HG03060 (cell line): ENCODE measurements around the gene ASPSCR1.

Source experiments
- ATAC-seq: cut with Tn5 transposase; IDR thresholded peaks from one replicate; pipeline ENCODE4 v1.9.1; 2021; ENCODE audit warnings: low read depth, moderate number of reproducible peaks; ENCODE audit not compliant: unreplicated experiment

The ASPSCR1 gene

GRCh38 chr17:82010575-82011525, 33.4 kb downstream of the ASPSCR1 start:
- no peak for ATAC-seq

GRCh38 chr17:82011617-82012187, 34.3 kb downstream of the ASPSCR1 start:
- no peak for ATAC-seq

- ATAC-seq: no peak
These were observed 34.8 kb downstream of the ASPSCR1 start for GRCh38 chr17:82012261-82012639.

- no peak for ATAC-seq
These were observed 35.3 kb downstream of the ASPSCR1 start for GRCh38 chr17:82012640-82013295.

GRCh38 chr17:82013341-82013740, 35.9 kb downstream of the ASPSCR1 start:
- no peak for ATAC-seq

GRCh38 chr17:82013772-82014321, 36.4 kb downstream of the ASPSCR1 start:
- no peak for ATAC-seq

- ATAC-seq: no peak
These were observed 37.0 kb downstream of the ASPSCR1 start for GRCh38 chr17:82014432-82014831.

- ATAC-seq: no peak
These were observed 37.5 kb downstream of the ASPSCR1 start for GRCh38 chr17:82014971-82015310.

GRCh38 chr17:82015311-82015971, 38.0 kb downstream of the ASPSCR1 start:
- ATAC-seq: no peak

- ATAC-seq: no peak
These were observed 38.8 kb downstream of the ASPSCR1 start for GRCh38 chr17:82016061-82016874.

- no peak for ATAC-seq
These were observed 39.5 kb downstream of the ASPSCR1 start for GRCh38 chr17:82016875-82017459.

- ATAC-seq: no peak
These were observed 40.3 kb downstream of the ASPSCR1 start for GRCh38 chr17:82017612-82018151.

GRCh38 chr17:82018152-82018988, 40.9 kb downstream of the ASPSCR1 start:
- ATAC-seq: no peak

GRCh38 chr17:82018989-82019689, 41.7 kb downstream of the ASPSCR1 start:
- ATAC-seq: no peak

GRCh38 chr17:82019690-82020571, 42.5 kb downstream of the ASPSCR1 start:
- ATAC-seq: no peak

GRCh38 chr17:82020572-82021106, 43.2 kb downstream of the ASPSCR1 start:
- ATAC-seq: no peak
